ENCODE results near the gene TPM1. TPM values are rescaled to one million over a fixed set of nuclear protein-coding genes. Genes with fewer than 3 reads are reported as not detected.

TPM1 gene
- polyA plus RNA-seq, 1 of the 3 experiments (the other 2 are of a cell fraction): 1,371 TPM

- no peak for TF ChIP-seq RFX5 (IDR thresholded peaks at IDR 0.05; ENCODE audit: low read length)
- peak; percentile 87 for TF ChIP-seq TCF12 (IDR thresholded peaks at IDR 0.05)
- no peak; the same call in 1 of the 2 replicates for TF ChIP-seq MEF2A (IDR thresholded peaks at IDR 0.05; ENCODE audit: borderline replicate concordance, low read depth)
- TF ChIP-seq NRF1 (IDR thresholded peaks at IDR 0.05; ENCODE audit: low read depth, low read length): no peak
- peak; percentile 54; the same call in 1 of the 2 replicates for TF ChIP-seq RCOR1 (IDR thresholded peaks at IDR 0.05; ENCODE audit: low read length)
- TF ChIP-seq ELF1 (IDR thresholded peaks at IDR 0.05): no peak
- TF ChIP-seq SIN3A (IDR thresholded peaks at IDR 0.05; ENCODE audit: borderline replicate concordance, low read depth, low read length): no peak
- TF ChIP-seq EZH2phosphoT487 (IDR thresholded peaks at IDR 0.05; ENCODE audit: borderline replicate concordance, low read depth): no peak
- TF ChIP-seq FOXJ3 (CRISPR knock-in tag; IDR thresholded peaks at IDR 0.05): peak; percentile 55; the same call in 1 of the 2 replicates
- TF ChIP-seq EP300 (IDR thresholded peaks at IDR 0.05; ENCODE audit: borderline replicate concordance in 1 of 2, low read depth in 1 of 2, low read length in 1 of 2): peak; percentile 77 to 81
- no peak for TF ChIP-seq USF1 (IDR thresholded peaks at IDR 0.05; ENCODE audit: borderline replicate concordance, low read depth)
- TF ChIP-seq, protein P1, sequence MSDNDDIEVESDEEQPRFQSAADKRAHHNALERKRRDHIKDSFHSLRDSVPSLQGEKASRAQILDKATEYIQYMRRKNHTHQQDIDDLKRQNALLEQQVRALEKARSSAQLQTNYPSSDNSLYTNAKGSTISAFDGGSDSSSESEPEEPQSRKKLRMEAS (IDR thresholded peaks at IDR 0.05; ENCODE audit: low read depth): no peak
- no peak for TF ChIP-seq GABPA (IDR thresholded peaks at IDR 0.05; ENCODE audit: low read depth)
- no peak for TF ChIP-seq ZBTB33 (IDR thresholded peaks at IDR 0.05; ENCODE audit: borderline replicate concordance, low read depth)
- TF ChIP-seq FOXM1 (IDR thresholded peaks at IDR 0.05; ENCODE audit: low read depth): no peak
- TF ChIP-seq GATA2 (CRISPR knock-in tag; IDR thresholded peaks at IDR 0.05): peak; percentile 86
- no peak for TF ChIP-seq TAF1 (IDR thresholded peaks at IDR 0.05; ENCODE audit: borderline replicate concordance, low read depth, low read length)
- TF ChIP-seq POLR2AphosphoS5 (IDR thresholded peaks at IDR 0.05; ENCODE audit: low read depth, low read length): peak; percentile 44; the same call in 1 of the 2 replicates
- peak; percentile 82 for TF ChIP-seq PBX3 (IDR thresholded peaks at IDR 0.05)
- no peak; the same call in 1 of the 2 replicates for TF ChIP-seq RXRA (IDR thresholded peaks at IDR 0.05; ENCODE audit: borderline replicate concordance, low read depth)
- TF ChIP-seq CTCF (IDR thresholded peaks at IDR 0.05): no peak
Measured at GRCh38 chr15:63040954-63041353, 1.6 kb upstream of the TPM1 start (continued).
